ENCODE measurements around the gene ACTA2. TPM values are rescaled to one million over a fixed set of nuclear protein-coding genes. Genes with fewer than 3 reads are reported as not detected.
"Not testable (repeated sequence)": the region's sequence is repeated elsewhere in the genome, so short reads cannot be mapped to it uniquely, and the experiment has no call there.

Gene ACTA2
- total RNA-seq, 1 donor from 2014 or later: 9.0 TPM

DNA sequence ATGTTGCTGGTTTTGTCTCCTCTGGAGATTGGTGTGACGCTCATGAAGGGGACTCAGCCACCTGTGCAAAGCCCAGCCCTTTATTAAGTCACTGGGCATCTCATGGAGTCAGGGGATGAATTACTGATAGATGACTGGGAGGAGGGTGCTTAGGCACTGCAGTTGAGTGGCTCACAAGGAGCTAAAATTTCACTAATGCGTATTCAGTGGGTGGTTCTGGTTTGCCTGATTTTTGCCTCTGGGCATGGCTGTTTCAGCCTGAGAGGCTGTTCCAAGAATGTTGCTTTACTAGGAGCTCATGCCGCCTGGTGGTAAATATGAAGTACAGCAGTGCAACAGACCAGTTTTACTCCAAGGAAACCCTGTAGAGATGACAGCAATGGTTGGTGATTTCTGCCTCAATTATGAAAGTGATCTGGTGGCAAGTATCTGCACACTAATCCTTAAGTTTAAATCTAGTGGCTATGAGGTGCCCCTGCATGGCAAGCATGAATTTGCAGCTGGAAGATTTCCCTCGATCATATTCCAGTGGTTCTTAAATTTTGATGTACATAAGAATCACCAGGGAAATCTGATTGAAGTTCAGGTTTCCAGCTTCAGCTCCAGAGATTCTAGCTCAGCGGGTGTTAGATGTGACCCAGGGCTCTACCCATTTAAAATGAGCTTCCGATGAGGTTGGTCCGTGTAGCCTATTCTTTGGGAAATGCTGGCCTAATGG lies 19.9 kb downstream of the ACTA2 start:
- peak; percentile 92 for DNase-seq (ENCODE audit: low read depth)
- Histone ChIP-seq H3K4me3 (ENCODE audit: low read depth, low read length) (no peak overlapping the region), H3K27me3 (ENCODE audit: control insufficient read depth, insufficient read depth, low read length) (no peaks in the 10 kb centered on the region), H3K36me3 (ENCODE audit: control insufficient read depth, insufficient read depth, low read length) (no peaks in the 10 kb centered on the region)
- no peak for FAIRE-seq
- TF ChIP-seq, protein P1, sequence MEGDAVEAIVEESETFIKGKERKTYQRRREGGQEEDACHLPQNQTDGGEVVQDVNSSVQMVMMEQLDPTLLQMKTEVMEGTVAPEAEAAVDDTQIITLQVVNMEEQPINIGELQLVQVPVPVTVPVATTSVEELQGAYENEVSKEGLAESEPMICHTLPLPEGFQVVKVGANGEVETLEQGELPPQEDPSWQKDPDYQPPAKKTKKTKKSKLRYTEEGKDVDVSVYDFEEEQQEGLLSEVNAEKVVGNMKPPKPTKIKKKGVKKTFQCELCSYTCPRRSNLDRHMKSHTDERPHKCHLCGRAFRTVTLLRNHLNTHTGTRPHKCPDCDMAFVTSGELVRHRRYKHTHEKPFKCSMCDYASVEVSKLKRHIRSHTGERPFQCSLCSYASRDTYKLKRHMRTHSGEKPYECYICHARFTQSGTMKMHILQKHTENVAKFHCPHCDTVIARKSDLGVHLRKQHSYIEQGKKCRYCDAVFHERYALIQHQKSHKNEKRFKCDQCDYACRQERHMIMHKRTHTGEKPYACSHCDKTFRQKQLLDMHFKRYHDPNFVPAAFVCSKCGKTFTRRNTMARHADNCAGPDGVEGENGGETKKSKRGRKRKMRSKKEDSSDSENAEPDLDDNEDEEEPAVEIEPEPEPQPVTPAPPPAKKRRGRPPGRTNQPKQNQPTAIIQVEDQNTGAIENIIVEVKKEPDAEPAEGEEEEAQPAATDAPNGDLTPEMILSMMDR (IDR thresholded peaks at IDR 0.05; ENCODE audit: insufficient read depth, low read length, severe bottlenecking): peak; percentile 78

DNA sequence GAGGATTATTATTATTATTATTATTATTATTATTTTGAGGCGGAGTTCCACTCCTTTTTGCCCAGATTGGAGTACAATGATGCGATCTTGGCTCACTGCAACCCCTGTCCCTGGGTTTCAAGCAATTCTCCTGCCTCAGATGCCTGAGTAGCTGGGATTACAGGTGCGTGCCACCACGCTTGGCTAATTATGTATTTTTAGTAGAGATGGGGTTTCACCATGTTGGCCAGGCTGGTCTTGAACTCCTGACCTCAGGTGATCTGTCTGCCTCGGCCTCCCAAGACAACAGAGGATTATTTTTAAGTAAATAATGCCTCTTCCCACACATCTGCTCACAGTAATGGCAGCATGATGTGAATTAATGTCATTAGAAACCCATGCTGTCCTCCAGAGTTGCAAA lies 20.5 kb downstream of the ACTA2 start:
- H3K27me3 ChIP-seq (ENCODE audit: control insufficient read depth, insufficient read depth, low read length); DNase-seq (ENCODE audit: low read depth); H3K36me3 ChIP-seq (ENCODE audit: control insufficient read depth, insufficient read depth, low read length); FAIRE-seq; H3K4me3 ChIP-seq (ENCODE audit: low read depth, low read length): not testable (repeated sequence)

DNA sequence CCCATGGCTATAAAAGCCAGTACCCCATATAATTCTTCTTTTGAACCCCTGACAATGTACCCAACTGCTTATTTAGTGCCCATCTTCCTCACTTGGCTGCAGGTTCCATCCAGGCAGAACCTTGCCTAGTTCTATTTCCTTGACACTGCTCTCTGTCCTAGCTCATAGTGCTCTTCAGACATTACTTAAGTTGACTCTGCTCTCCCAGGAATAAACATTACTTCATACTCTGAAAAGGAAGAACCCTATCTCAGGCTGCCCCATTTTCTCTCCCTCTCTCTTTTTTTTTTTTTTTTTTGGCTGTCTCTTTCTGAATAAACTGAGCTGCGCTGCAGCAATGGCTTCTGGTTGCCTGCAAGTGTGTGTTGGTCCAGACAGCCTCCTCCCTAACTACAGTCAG lies 21.0 kb downstream of the ACTA2 start:
- H3K27me3 ChIP-seq (ENCODE audit: control insufficient read depth, insufficient read depth, low read length): no peaks in the 10 kb centered on the region
- FAIRE-seq: no peak
- no peaks in the 10 kb centered on the region for H3K36me3 ChIP-seq (ENCODE audit: control insufficient read depth, insufficient read depth, low read length)
- DNase-seq (ENCODE audit: low read depth): no peak
- TF ChIP-seq, protein P1 (IDR thresholded peaks at IDR 0.05; ENCODE audit: insufficient read depth, low read length, severe bottlenecking): no peak
- no peak overlapping the region for H3K4me3 ChIP-seq (ENCODE audit: low read depth, low read length)

DNA sequence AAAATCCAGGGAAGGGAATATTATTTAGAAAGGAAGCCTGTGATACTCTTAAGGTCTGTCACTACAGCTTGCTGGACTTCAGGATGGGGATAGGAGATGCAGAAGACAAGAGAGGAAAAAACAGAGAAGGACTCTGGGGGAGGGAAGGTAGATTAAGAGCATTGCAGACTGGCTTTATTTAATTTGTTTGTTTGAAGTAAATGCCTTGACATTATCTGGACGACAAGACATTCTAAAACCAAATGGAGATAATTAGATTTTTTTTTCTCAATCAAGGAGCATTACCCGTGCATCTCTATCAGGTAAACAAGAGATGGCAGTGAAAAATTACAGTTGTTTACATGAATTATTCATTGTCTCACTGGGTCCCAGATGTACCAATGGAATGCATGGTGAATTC lies 24.3 kb downstream of the ACTA2 start:
- H3K36me3 ChIP-seq (ENCODE audit: control insufficient read depth, insufficient read depth, low read length): no peaks in the 10 kb centered on the region
- DNase-seq (ENCODE audit: low read depth) (no peak), FAIRE-seq (no peak)
- H3K4me3 ChIP-seq (ENCODE audit: low read depth, low read length): no peak overlapping the region
- TF ChIP-seq, protein P1 (IDR thresholded peaks at IDR 0.05; ENCODE audit: insufficient read depth, low read length, severe bottlenecking): no peak
- H3K27me3 ChIP-seq (ENCODE audit: control insufficient read depth, insufficient read depth, low read length): no peaks in the 10 kb centered on the region

DNA sequence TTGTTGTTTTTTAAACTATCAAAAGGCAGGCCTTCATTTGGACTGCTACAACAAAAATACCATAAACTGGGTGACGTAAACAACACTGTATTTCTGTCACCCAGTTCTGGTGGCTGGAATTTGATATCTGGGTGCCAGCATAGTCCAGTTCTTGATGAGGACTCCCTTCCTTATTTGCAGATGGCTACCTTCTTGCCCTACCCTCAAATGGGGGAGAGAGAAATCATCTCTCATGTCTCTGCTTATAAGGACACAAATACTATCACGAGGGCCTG lies 25.2 kb downstream of the ACTA2 start:
- Histone ChIP-seq H3K36me3 (ENCODE audit: control insufficient read depth, insufficient read depth, low read length) (no peaks in the 10 kb centered on the region), H3K27me3 (ENCODE audit: control insufficient read depth, insufficient read depth, low read length) (no peaks in the 10 kb centered on the region), H3K4me3 (ENCODE audit: low read depth, low read length) (no peak overlapping the region)
- DNase-seq (ENCODE audit: low read depth) (no peak), FAIRE-seq (no peak)
- TF ChIP-seq, protein P1 (IDR thresholded peaks at IDR 0.05; ENCODE audit: insufficient read depth, low read length, severe bottlenecking): no peak

DNA sequence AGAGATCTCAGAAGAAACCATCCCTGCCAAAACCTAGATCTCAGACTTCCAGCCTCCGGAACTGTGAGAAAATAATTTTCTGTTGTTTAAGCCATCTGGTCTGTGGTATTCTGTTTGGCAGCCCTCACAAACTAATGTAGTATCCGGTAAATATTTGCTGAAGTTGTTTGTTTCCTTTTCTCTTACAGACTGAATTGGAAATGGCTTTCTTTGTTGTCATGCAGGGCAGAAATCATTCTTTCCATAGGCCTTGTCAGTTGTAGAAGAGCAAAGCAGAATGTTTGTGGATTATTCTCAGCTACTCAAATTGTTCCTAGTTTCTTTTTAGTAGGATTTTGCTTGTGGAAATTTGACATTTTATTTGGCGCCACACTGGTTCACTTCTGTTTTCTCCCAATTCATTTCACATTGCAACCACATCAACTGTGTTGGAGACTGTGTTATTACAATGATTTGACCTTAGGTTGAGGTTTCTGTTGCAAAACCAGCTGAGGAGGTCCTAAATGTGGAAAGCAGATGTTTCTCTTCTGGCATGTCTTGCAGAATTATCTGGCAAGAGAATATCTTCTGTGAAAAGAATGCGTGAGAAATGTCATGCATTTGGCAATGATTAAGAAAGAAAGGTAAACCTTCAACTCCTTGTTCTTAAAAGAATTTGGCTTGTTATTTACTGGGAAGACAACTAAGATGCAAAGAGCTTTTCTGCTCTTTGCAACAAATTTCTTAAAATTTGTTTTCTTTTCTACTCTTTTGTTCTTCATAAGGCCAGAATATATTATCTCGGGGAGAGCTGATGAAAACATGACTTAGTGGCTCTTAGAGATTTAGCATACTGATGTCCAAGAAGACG lies 25.8 kb downstream of the ACTA2 start:
- H3K4me3 ChIP-seq (ENCODE audit: low read depth, low read length): no peak overlapping the region
- no peak for FAIRE-seq

More for the DNA sequence above, 25.8 kb downstream of the ACTA2 start:
- TF ChIP-seq, protein P1 (IDR thresholded peaks at IDR 0.05; ENCODE audit: insufficient read depth, low read length, severe bottlenecking): no peak
- DNase-seq (ENCODE audit: low read depth): no peak
- no peaks in the 10 kb centered on the region for H3K27me3 ChIP-seq (ENCODE audit: control insufficient read depth, insufficient read depth, low read length)
- no peaks in the 10 kb centered on the region for H3K36me3 ChIP-seq (ENCODE audit: control insufficient read depth, insufficient read depth, low read length)

Data from bronchial epithelial cell (primary cell).